Brain microvascular endothelial cell (primary cell): ENCODE data around the gene FUOM.
A peak's percentile ranks its signal among the peaks of the same experiment; 100 is the strongest.

Source experiments
- DNase-seq: peaks from one replicate; pipeline ENCODE4 v3.0.0-alpha.2; 2020
- H3K27ac ChIP-seq: fragments of 250-450 bp; sonication (Bioruptor Pico); 2 replicates; pipeline ENCODE4 v1.5.1; 2020; ENCODE audit warnings: mild to moderate bottlenecking, moderate library complexity
- H3K27me3 ChIP-seq: fragments of 250-450 bp; sonication (Bioruptor Pico); replicated peaks from 2 replicates; pipeline ENCODE4 v1.5.1; 2020; ENCODE audit warnings: mild to moderate bottlenecking
- H3K36me3 ChIP-seq: fragments of 250-450 bp; sonication (Bioruptor Pico); replicated peaks from 2 replicates; pipeline ENCODE4 v1.5.1; 2020; ENCODE audit warnings: mild to moderate bottlenecking
- H3K4me3 ChIP-seq: 2 replicates; pipeline ENCODE4 v1.5.1; 2011; ENCODE audit warnings: low read depth, mild to moderate bottlenecking, control low read depth, low read length, moderate library complexity
- in situ Hi-C: cut with HindIII; loops from 2 replicates; pipeline ENCODE4 v1.10.0; 2017; ENCODE audit warnings: low sequenced_read_pairs, low pct_ligation_motif_present
- TF ChIP-seq, protein P1 (sequence below): IDR thresholded peaks from 2 replicates; pipeline ENCODE4 v1.5.1; 2011; ENCODE audit warnings: low read depth, mild to moderate bottlenecking, moderate library complexity, low read length, control low read depth, inconsistent platforms; ENCODE audit errors: missing control alignments

Gene FUOM

DNA sequence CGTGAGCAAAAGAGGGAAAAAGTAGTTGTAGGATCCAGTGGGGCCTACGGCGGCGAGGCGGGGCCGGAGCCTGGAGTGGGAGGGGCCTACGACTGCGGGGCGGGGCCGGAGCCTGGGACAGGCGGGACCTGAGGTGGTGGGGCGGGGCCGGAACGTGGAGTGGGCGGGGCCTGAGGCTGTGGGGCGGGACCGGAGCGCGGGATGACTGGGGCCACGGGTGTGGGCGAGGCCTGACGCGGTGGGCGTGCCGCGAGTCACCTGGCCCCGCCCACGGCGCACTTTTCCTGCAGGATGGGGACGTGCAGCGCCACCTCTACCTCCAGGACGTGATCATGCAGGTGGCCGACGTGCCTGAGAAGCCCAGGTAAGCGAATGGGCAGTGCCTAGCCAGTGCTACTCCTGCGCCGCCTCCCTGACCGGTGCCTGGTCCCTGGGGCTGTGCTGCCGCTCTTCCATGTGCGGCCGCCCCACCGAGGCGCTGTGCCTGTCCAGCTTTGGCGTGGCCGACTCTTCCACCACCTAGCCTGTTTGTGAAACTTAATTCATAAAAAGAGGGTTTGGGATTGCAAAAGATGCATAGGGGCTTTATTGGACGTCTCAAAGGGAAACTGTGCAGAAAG lies 48.6 kb downstream of the FUOM start:
- H3K27me3 ChIP-seq, result no peaks in the 10 kb centered on the region
- H3K4me3 ChIP-seq, result peak overlapping the region; percentile 82
- DNase-seq, result peak; percentile 88
- in situ Hi-C loops, result no loop called here
- peak overlapping the region; percentile 93 for H3K27ac ChIP-seq
- peaks cover 5% of the 10 kb centered on the region for H3K36me3 ChIP-seq
- TF ChIP-seq, protein P1, sequence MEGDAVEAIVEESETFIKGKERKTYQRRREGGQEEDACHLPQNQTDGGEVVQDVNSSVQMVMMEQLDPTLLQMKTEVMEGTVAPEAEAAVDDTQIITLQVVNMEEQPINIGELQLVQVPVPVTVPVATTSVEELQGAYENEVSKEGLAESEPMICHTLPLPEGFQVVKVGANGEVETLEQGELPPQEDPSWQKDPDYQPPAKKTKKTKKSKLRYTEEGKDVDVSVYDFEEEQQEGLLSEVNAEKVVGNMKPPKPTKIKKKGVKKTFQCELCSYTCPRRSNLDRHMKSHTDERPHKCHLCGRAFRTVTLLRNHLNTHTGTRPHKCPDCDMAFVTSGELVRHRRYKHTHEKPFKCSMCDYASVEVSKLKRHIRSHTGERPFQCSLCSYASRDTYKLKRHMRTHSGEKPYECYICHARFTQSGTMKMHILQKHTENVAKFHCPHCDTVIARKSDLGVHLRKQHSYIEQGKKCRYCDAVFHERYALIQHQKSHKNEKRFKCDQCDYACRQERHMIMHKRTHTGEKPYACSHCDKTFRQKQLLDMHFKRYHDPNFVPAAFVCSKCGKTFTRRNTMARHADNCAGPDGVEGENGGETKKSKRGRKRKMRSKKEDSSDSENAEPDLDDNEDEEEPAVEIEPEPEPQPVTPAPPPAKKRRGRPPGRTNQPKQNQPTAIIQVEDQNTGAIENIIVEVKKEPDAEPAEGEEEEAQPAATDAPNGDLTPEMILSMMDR, result no peak

GRCh38 chr10:133308421-133309099 lies 49.3 kb downstream of the FUOM start, which contains the start of the genes TUBGCP2 and ZNF511:
TSS of gene TUBGCP2 (minus strand) at chr10:133308872. CDS start at chr10:133302941, 5,931 bp downstream.
TSS of gene ZNF511 (plus strand) at chr10:133308914. CDS start at chr10:133308944, 30 bp downstream.
- H3K27ac ChIP-seq, result peak within 1 kb of the TSS; percentile 93
- DNase-seq, result peak; percentile 66

DNA sequence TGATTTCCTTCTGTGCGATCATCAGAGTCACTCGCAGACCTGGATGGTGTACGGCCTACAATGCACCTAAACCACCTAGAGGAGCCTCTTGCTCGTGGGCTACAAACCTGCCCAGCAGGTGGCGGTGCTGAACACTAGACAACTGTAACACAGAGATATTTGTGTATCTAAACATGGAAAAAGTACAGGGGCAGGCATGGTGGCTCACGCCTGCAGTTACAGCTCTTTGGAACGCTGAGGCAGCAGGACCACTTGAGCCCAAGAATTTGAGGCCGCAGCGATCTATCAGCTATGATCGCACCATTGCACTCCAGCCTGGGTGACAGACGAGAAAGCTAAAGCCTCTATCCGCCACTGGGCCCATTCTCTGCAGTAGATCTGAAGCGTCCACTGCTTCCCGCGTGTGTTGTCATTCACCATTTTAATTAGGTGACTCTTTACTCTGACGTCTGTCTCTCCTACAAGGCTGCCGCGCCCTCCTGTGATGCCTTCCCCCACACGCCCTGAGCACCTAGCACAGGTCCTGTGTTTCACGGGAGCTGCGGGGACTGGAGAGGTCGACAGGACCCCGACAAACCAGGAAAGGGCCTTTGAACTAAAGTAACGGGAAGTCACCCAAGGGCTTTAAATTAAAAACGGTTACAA lies 49.9 kb downstream of the FUOM start:
- Histone ChIP-seq H3K36me3 (peaks cover 5% of the 10 kb centered on the region), H3K27ac (peak overlapping the region; percentile 93), H3K4me3 (peak overlapping the region; percentile 82), H3K27me3 (no peaks in the 10 kb centered on the region)
- DNase-seq, result peak; percentile 61
- in situ Hi-C loops, result no loop called here
- TF ChIP-seq, protein P1, result peak; percentile 84

More at GRCh38 chr10:133308421-133309099, 49.3 kb downstream of the FUOM start, which contains the start of the genes TUBGCP2 and ZNF511:
- Histone ChIP-seq H3K36me3 (peaks cover 5% of the 10 kb centered on the region), H3K27me3 (no peaks in the 10 kb centered on the region), H3K4me3 (peak within 1 kb of the TSS; percentile 82)
- TF ChIP-seq, protein P1, result peak; percentile 34
- in situ Hi-C loops, result no loop called here

- no peak for DNase-seq
- Histone ChIP-seq H3K36me3 (peaks cover 5% of the 10 kb centered on the region), H3K4me3 (no peak overlapping the region), H3K27ac (no peak overlapping the region), H3K27me3 (no peaks in the 10 kb centered on the region)
- in situ Hi-C loops, result no loop called here
- TF ChIP-seq, protein P1, result no peak
Measured at GRCh38 chr10:133306941-133307379, 50.9 kb downstream of the FUOM start.

GRCh38 chr10:133306097-133306476 lies 51.7 kb downstream of the FUOM start:
- in situ Hi-C loops, result no loop called here
- TF ChIP-seq, protein P1, result no peak
- H3K36me3 ChIP-seq, result peaks cover 7% of the 10 kb centered on the region
- H3K4me3 ChIP-seq, result no peak overlapping the region
- DNase-seq, result no peak
- no peaks in the 10 kb centered on the region for H3K27me3 ChIP-seq
- no peak overlapping the region for H3K27ac ChIP-seq
